ENCODE data around the gene DUSP5.

DUSP5 gene

GRCh38 chr10:110512461-110513187 is 14.9 kb downstream of the DUSP5 start:
- no peak for FAIRE-seq
- TF ChIP-seq CTCF (IDR thresholded peaks at IDR 0.05; ENCODE audit: insufficient read depth, missing control alignments), result no peak
- DNase-seq (ENCODE audit: insufficient read length, low spot score), result no peak

GRCh38 chr10:110513949-110514348 is 16.2 kb downstream of the DUSP5 start:
- TF ChIP-seq CTCF (IDR thresholded peaks at IDR 0.05; ENCODE audit: insufficient read depth, missing control alignments), result no peak
- no peak for DNase-seq (ENCODE audit: insufficient read length, low spot score)

GRCh38 chr10:110514848-110515247 is 17.1 kb downstream of the DUSP5 start:
- FAIRE-seq (no peak), DNase-seq (ENCODE audit: insufficient read length, low spot score) (no peak)
- no peak for TF ChIP-seq CTCF (IDR thresholded peaks at IDR 0.05; ENCODE audit: insufficient read depth, missing control alignments)

More at GRCh38 chr10:110513949-110514348, 16.2 kb downstream of the DUSP5 start:
- FAIRE-seq, result no peak

- FAIRE-seq (no peak), DNase-seq (ENCODE audit: insufficient read length, low spot score) (no peak)
- TF ChIP-seq CTCF (IDR thresholded peaks at IDR 0.05; ENCODE audit: insufficient read depth, missing control alignments), result no peak
Observed at GRCh38 chr10:110516815-110517492, 19.2 kb downstream of the DUSP5 start.

GRCh38 chr10:110522365-110522988 is 24.8 kb downstream of the DUSP5 start:
- no peak for TF ChIP-seq CTCF (IDR thresholded peaks at IDR 0.05; ENCODE audit: insufficient read depth, missing control alignments)
- DNase-seq (ENCODE audit: insufficient read length, low spot score) (no peak), FAIRE-seq (no peak)

GRCh38 chr10:110523736-110524135 is 26.0 kb downstream of the DUSP5 start:
- DNase-seq (ENCODE audit: insufficient read length, low spot score), result no peak
- no peak for TF ChIP-seq CTCF (IDR thresholded peaks at IDR 0.05; ENCODE audit: insufficient read depth, missing control alignments)
- FAIRE-seq, result no peak
